Measurements from ENCODE around the gene CD200.

Gene CD200

GRCh38 chr3:112333381-112334317 is 693 bp downstream of the CD200 start:
- DNase-seq (ENCODE audit: low read depth): no peak

- DNase-seq (ENCODE audit: low read depth): no peak
Observed at GRCh38 chr3:112334691-112335433, 1.9 kb downstream of the CD200 start.

- no peak for DNase-seq (ENCODE audit: low read depth)
Observed at GRCh38 chr3:112335434-112335781, 2.5 kb downstream of the CD200 start.

GRCh38 chr3:112338021-112338726 is 5.2 kb downstream of the CD200 start:
- DNase-seq (ENCODE audit: low read depth): no peak

- DNase-seq (ENCODE audit: low read depth): no peak
Observed at GRCh38 chr3:112338727-112339056, 5.7 kb downstream of the CD200 start.

GRCh38 chr3:112339134-112339533 is 6.2 kb downstream of the CD200 start:
- no peak for DNase-seq (ENCODE audit: low read depth)

- DNase-seq (ENCODE audit: low read depth): no peak
Observed at GRCh38 chr3:112339609-112340008, 6.7 kb downstream of the CD200 start.

- DNase-seq (ENCODE audit: low read depth): no peak
Observed at GRCh38 chr3:112341386-112341785, 8.4 kb downstream of the CD200 start.

- DNase-seq (ENCODE audit: low read depth): no peak
Observed at GRCh38 chr3:112345681-112346080, 12.7 kb downstream of the CD200 start.

GRCh38 chr3:112346491-112347122 is 13.7 kb downstream of the CD200 start:
- no peak for DNase-seq (ENCODE audit: low read depth)

- DNase-seq (ENCODE audit: low read depth): no peak
Observed at GRCh38 chr3:112348943-112349342, 16.0 kb downstream of the CD200 start.

GRCh38 chr3:112349557-112349956 is 16.6 kb downstream of the CD200 start:
- no peak for DNase-seq (ENCODE audit: low read depth)

GRCh38 chr3:112350018-112350810 is 17.3 kb downstream of the CD200 start:
- no peak for DNase-seq (ENCODE audit: low read depth)

GRCh38 chr3:112351036-112351435 is 18.1 kb downstream of the CD200 start:
- no peak for DNase-seq (ENCODE audit: low read depth)

GRCh38 chr3:112351823-112352222 is 18.9 kb downstream of the CD200 start:
- DNase-seq (ENCODE audit: low read depth): no peak

GRCh38 chr3:112352720-112353119 is 19.8 kb downstream of the CD200 start:
- DNase-seq (ENCODE audit: low read depth): no peak

- DNase-seq (ENCODE audit: low read depth): no peak
Observed at GRCh38 chr3:112353365-112353764, 20.4 kb downstream of the CD200 start.

GRCh38 chr3:112354642-112355306 is 21.8 kb downstream of the CD200 start:
- DNase-seq (ENCODE audit: low read depth): no peak

GRCh38 chr3:112355307-112355687 is 22.3 kb downstream of the CD200 start:
- no peak for DNase-seq (ENCODE audit: low read depth)

- DNase-seq (ENCODE audit: low read depth): no peak
Observed at GRCh38 chr3:112357930-112358780, 25.2 kb downstream of the CD200 start.
